Ovary (tissue), 3 donors: ENCODE measurements around the gene CNNM3.

Experiments
- CTCF ChIP-seq, 3 donors: fragments of 450-650 bp in 2 of 3; fragments of 200-600 bp in 1 of 3; IDR thresholded peaks; one replicate each; pipeline versions ENCODE4 v1.5.1 to v1.8.0; 2016 to 2022; ENCODE audit warnings: antibody characterized with exemption in 3 of 3, mild to moderate bottlenecking in 1 of 3
- EP300 ChIP-seq: sonication (generic); formaldehyde crosslinking; IDR thresholded peaks from one replicate; pipeline ENCODE4 v1.6.1; 2017; ENCODE audit warnings: antibody characterized with exemption
- POLR2A ChIP-seq: fragments of 450-650 bp; IDR thresholded peaks from one replicate; pipeline ENCODE4 v1.6.1; 2017; ENCODE audit warnings: antibody characterized with exemption, mild to moderate bottlenecking, moderate library complexity
- donor health status: DM: no; HTN: no; CAD: no.

DNA sequence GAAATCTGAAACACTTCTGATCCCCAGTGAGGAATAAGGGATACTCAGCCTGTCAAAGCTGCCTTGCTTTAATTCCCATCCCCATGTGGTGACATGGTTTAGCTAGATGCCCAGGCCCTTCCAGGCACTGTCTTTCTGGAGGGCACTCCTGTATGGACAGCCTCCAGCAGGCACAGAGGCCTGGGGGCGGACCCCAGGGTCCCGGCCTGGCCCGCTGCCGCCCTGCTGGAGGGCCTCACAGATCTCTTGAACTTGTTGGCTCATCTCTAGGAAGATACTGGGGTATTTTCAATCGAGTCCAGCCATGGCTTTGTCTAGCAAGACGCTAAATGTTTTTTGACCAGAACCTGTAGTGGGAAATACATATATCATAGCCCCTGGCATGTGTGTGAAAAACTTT, 21.0 kb upstream of the CNNM3 start:
- TF ChIP-seq CTCF (IDR thresholded peaks at IDR 0.05) (no peak), POLR2A (no peak), EP300 (no peak)
